ENCODE results near the gene TLK1. TPM values are rescaled to one million over a fixed set of nuclear protein-coding genes. Genes with fewer than 3 reads are reported as not detected.

The TLK1 gene
- 7.1 and 9.4 TPM in 2 replicates for total RNA-seq (2014; rRNA removed; shearing (Covaris generic); ENCODE audit: low replicate concordance)

GRCh38 chr2:171160119-171160955 lies at the start of gene TLK1:
Gene TLK1 (minus strand): TSS chr2:171160893. CDS start chr2:171160428, 465 bp downstream.
- H3K36me3 ChIP-seq = no peaks in the 10 kb centered on the region
- peak; percentile 76 for DNase-seq
- no peaks in the 10 kb centered on the region for H3K9me3 ChIP-seq
- peak within 1 kb of the TSS; percentile 88 for H3K4me3 ChIP-seq
- no peaks in the 10 kb centered on the region for H3K27me3 ChIP-seq

- no peak for DNase-seq
- Histone ChIP-seq H3K4me3 (no peak overlapping the region), H3K36me3 (no peaks in the 10 kb centered on the region), H3K9me3 (no peaks in the 10 kb centered on the region), H3K27me3 (no peaks in the 10 kb centered on the region)
These were observed 49.6 kb upstream of the TLK1 start for GRCh38 chr2:171210216-171210863.

- Histone ChIP-seq H3K4me3 (no peak overlapping the region), H3K27me3 (no peaks in the 10 kb centered on the region), H3K9me3 (no peaks in the 10 kb centered on the region), H3K36me3 (no peaks in the 10 kb centered on the region)
- DNase-seq = no peak
These were observed 48.0 kb upstream of the TLK1 start for GRCh38 chr2:171208657-171209056.

- no peaks in the 10 kb centered on the region for H3K9me3 ChIP-seq
- H3K27me3 ChIP-seq = no peaks in the 10 kb centered on the region
- no peak for DNase-seq
- no peak overlapping the region for H3K4me3 ChIP-seq
- H3K36me3 ChIP-seq = no peaks in the 10 kb centered on the region
These were observed 45.9 kb upstream of the TLK1 start for GRCh38 chr2:171206422-171207115.

- Histone ChIP-seq H3K4me3 (no peak overlapping the region), H3K9me3 (no peaks in the 10 kb centered on the region), H3K27me3 (no peaks in the 10 kb centered on the region), H3K36me3 (no peaks in the 10 kb centered on the region)
- no peak for DNase-seq
These were observed 44.9 kb upstream of the TLK1 start for GRCh38 chr2:171205551-171205950.

GRCh38 chr2:171201767-171202166 lies 41.1 kb upstream of the TLK1 start:
- Histone ChIP-seq H3K36me3 (no peaks in the 10 kb centered on the region), H3K27me3 (no peaks in the 10 kb centered on the region)

GRCh38 chr2:171201271-171201670 lies 40.6 kb upstream of the TLK1 start:
- Histone ChIP-seq H3K27me3 (no peaks in the 10 kb centered on the region), H3K9me3 (no peaks in the 10 kb centered on the region), H3K4me3 (no peak overlapping the region), H3K36me3 (no peaks in the 10 kb centered on the region)
- DNase-seq = no peak

More at GRCh38 chr2:171201767-171202166, 41.1 kb upstream of the TLK1 start:
- no peaks in the 10 kb centered on the region for H3K9me3 ChIP-seq
- H3K4me3 ChIP-seq = no peak overlapping the region
- no peak for DNase-seq

GRCh38 chr2:171200469-171200868 lies 39.8 kb upstream of the TLK1 start:
- Histone ChIP-seq H3K36me3 (no peaks in the 10 kb centered on the region), H3K9me3 (no peaks in the 10 kb centered on the region), H3K27me3 (no peaks in the 10 kb centered on the region), H3K4me3 (no peak overlapping the region)
- DNase-seq = no peak

GRCh38 chr2:171191021-171191420 lies 30.3 kb upstream of the TLK1 start:
- H3K36me3 ChIP-seq = no peaks in the 10 kb centered on the region
- H3K9me3 ChIP-seq = no peaks in the 10 kb centered on the region
- no peak for DNase-seq
- no peak overlapping the region for H3K4me3 ChIP-seq
- no peaks in the 10 kb centered on the region for H3K27me3 ChIP-seq

- Histone ChIP-seq H3K27me3 (no peaks in the 10 kb centered on the region), H3K4me3 (no peak overlapping the region), H3K36me3 (no peaks in the 10 kb centered on the region), H3K9me3 (no peaks in the 10 kb centered on the region)
- DNase-seq = no peak
These were observed 27.1 kb upstream of the TLK1 start for GRCh38 chr2:171187819-171188218.

GRCh38 chr2:171187177-171187576 lies 26.5 kb upstream of the TLK1 start:
- H3K36me3 ChIP-seq = no peaks in the 10 kb centered on the region
- no peaks in the 10 kb centered on the region for H3K9me3 ChIP-seq
- H3K27me3 ChIP-seq = no peaks in the 10 kb centered on the region
- DNase-seq = no peak
- H3K4me3 ChIP-seq = no peak overlapping the region

- Histone ChIP-seq H3K4me3 (no peak overlapping the region), H3K9me3 (no peaks in the 10 kb centered on the region), H3K27me3 (no peaks in the 10 kb centered on the region), H3K36me3 (no peaks in the 10 kb centered on the region)
- peak; percentile 29 for DNase-seq
These were observed 25.2 kb upstream of the TLK1 start for GRCh38 chr2:171185941-171186340.

GRCh38 chr2:171185165-171185818 lies 24.6 kb upstream of the TLK1 start:
- no peaks in the 10 kb centered on the region for H3K9me3 ChIP-seq
- H3K4me3 ChIP-seq = no peak overlapping the region
- H3K27me3 ChIP-seq = no peaks in the 10 kb centered on the region
- no peaks in the 10 kb centered on the region for H3K36me3 ChIP-seq
- no peak for DNase-seq

GRCh38 chr2:171181064-171182049 lies 20.7 kb upstream of the TLK1 start:
- H3K9me3 ChIP-seq = no peaks in the 10 kb centered on the region
- H3K27me3 ChIP-seq = no peaks in the 10 kb centered on the region
- H3K36me3 ChIP-seq = no peaks in the 10 kb centered on the region
- no peak overlapping the region for H3K4me3 ChIP-seq
- no peak for DNase-seq

- Histone ChIP-seq H3K36me3 (no peaks in the 10 kb centered on the region), H3K9me3 (no peaks in the 10 kb centered on the region), H3K4me3 (no peak overlapping the region), H3K27me3 (no peaks in the 10 kb centered on the region)
- no peak for DNase-seq
These were observed 19.7 kb upstream of the TLK1 start for GRCh38 chr2:171180229-171180930.
